UCSD-AML1 (cell line): ENCODE data around the gene TMEM259.
A peak's percentile ranks its signal among the peaks of the same experiment; 100 is the strongest.

Experiments used
- DNase-seq: peaks from one replicate; lab custom pipeline; 2025; ENCODE audit not compliant: unreplicated experiment; lab: John Stamatoyannopoulos, UW

TMEM259 gene

GRCh38 chr19:1017906-1018305, 3.0 kb downstream of the TMEM259 start:
- no peak for DNase-seq

GRCh38 chr19:1017115-1017905, 3.6 kb downstream of the TMEM259 start:
- DNase-seq, result peak; percentile 31

- DNase-seq, result no peak
Measured at GRCh38 chr19:1016647-1017114, 4.2 kb downstream of the TMEM259 start.

- DNase-seq, result no peak
Measured at GRCh38 chr19:1015782-1016646, 4.9 kb downstream of the TMEM259 start.

GRCh38 chr19:1015061-1015781, 5.7 kb downstream of the TMEM259 start:
- DNase-seq, result no peak

- DNase-seq, result no peak
Measured at GRCh38 chr19:1014161-1015060, 6.5 kb downstream of the TMEM259 start.

- DNase-seq, result no peak
Measured at GRCh38 chr19:1013218-1013617, 7.7 kb downstream of the TMEM259 start.

GRCh38 chr19:1012334-1012733, 8.6 kb downstream of the TMEM259 start:
- DNase-seq, result no peak

- no peak for DNase-seq
Measured at GRCh38 chr19:1011831-1012333, 9.0 kb downstream of the TMEM259 start.

- DNase-seq, result no peak
Measured at GRCh38 chr19:1010586-1011510, 10.1 kb downstream of the TMEM259 start.

GRCh38 chr19:1009981-1010538, 10.9 kb downstream of the TMEM259 start:
- DNase-seq, result no peak

- DNase-seq, result no peak
Measured at GRCh38 chr19:1009041-1009980, 11.6 kb downstream of the TMEM259 start.

GRCh38 chr19:1008268-1009040, 12.5 kb downstream of the TMEM259 start:
- DNase-seq, result no peak

- no peak for DNase-seq
Measured at GRCh38 chr19:1007399-1008251, 13.3 kb downstream of the TMEM259 start.

GRCh38 chr19:1006711-1007398, 14.1 kb downstream of the TMEM259 start:
- no peak for DNase-seq
